Left ventricle myocardium inferior (tissue), 1 donor: ENCODE data around the gene PVALEF. TPM values are rescaled to one million over a fixed set of nuclear protein-coding genes. Genes with fewer than 3 reads are reported as not detected.

Experiments used
- DNase-seq: peaks from one replicate; pipeline ENCODE4 v3.0.0-alpha.2; 2020
- H3K27ac ChIP-seq: fragments of 200-600 bp; replicated peaks from 2 replicates; pipeline ENCODE4 v1.8.0; 2021
- H3K27me3 ChIP-seq: fragments of 200-600 bp; 2 replicates; pipeline ENCODE4 v1.8.0; 2021; ENCODE audit warnings: low read depth
- H3K36me3 ChIP-seq: fragments of 200-600 bp; 2 replicates; pipeline ENCODE4 v1.8.0; 2021
- H3K4me1 ChIP-seq: fragments of 200-600 bp; 2 replicates; pipeline ENCODE4 v1.8.0; 2021
- H3K4me3 ChIP-seq: fragments of 200-600 bp; 2 replicates; pipeline ENCODE4 v1.8.0; 2021; ENCODE audit warnings: mild to moderate bottlenecking, moderate library complexity
- H3K9me3 ChIP-seq: fragments of 200-600 bp; replicated peaks from 2 replicates; pipeline ENCODE4 v1.8.0; 2021
- CTCF ChIP-seq: fragments of 200-600 bp; IDR thresholded peaks from 2 replicates; pipeline ENCODE4 v1.8.0; 2021; ENCODE audit warnings: antibody characterized with exemption, mild to moderate bottlenecking, borderline replicate concordance
- intact Hi-C: fragments of 100-400 bp; cut with micrococcal nuclease; formaldehyde crosslinking; loops from one replicate; pipeline ENCODE4 v1.11.0; 2022
- total RNA-seq: library from RNA; stranded (reverse); fragmentation: NEBNext Ultra II Directional; extraction: Animal tissue kit (Norgen Biotek cat#: 25700); gene quantifications from one replicate; pipeline ENCODE4 v1.2.1, GENCODE V29; 2021
- donor health status: DM: no; HTN: yes; CAD: no; lungs with severe emphysema.

The PVALEF gene
- total RNA-seq, 1 donor from 2014 or later = not detected

- no peak overlapping the region for H3K4me3 ChIP-seq
- intact Hi-C loops = no loop called here
- H3K27me3 ChIP-seq = no peaks in the 10 kb centered on the region
- no peak for DNase-seq
- no peak for TF ChIP-seq CTCF
- H3K4me1 ChIP-seq = peaks cover 9% of the 10 kb centered on the region
- no peaks in the 10 kb centered on the region for H3K36me3 ChIP-seq
- H3K9me3 ChIP-seq = no peaks in the 10 kb centered on the region
- H3K27ac ChIP-seq = no peak overlapping the region
These were observed 25.9 kb upstream of the PVALEF start for GRCh38 chr17:81139428-81139827.

GRCh38 chr17:81140018-81140417, 25.3 kb upstream of the PVALEF start:
- Histone ChIP-seq H3K27me3 (no peaks in the 10 kb centered on the region), H3K9me3 (no peaks in the 10 kb centered on the region), H3K27ac (no peak overlapping the region), H3K36me3 (no peaks in the 10 kb centered on the region), H3K4me3 (no peak overlapping the region), H3K4me1 (peaks cover 9% of the 10 kb centered on the region)
- DNase-seq = no peak
- no peak for TF ChIP-seq CTCF
- intact Hi-C loops = no loop called here

GRCh38 chr17:81140695-81141094, 24.6 kb upstream of the PVALEF start:
- H3K4me1 ChIP-seq = peaks cover 9% of the 10 kb centered on the region
- intact Hi-C loops = no loop called here
- no peaks in the 10 kb centered on the region for H3K27me3 ChIP-seq
- H3K9me3 ChIP-seq = no peaks in the 10 kb centered on the region
- no peak for DNase-seq
- no peak overlapping the region for H3K27ac ChIP-seq
- no peak overlapping the region for H3K4me3 ChIP-seq
- no peaks in the 10 kb centered on the region for H3K36me3 ChIP-seq
- no peak for TF ChIP-seq CTCF

GRCh38 chr17:81142301-81143199, 22.8 kb upstream of the PVALEF start:
- intact Hi-C loops = no loop called here
- peak; percentile 78 for DNase-seq
- no peaks in the 10 kb centered on the region for H3K9me3 ChIP-seq
- H3K4me1 ChIP-seq = peaks cover 9% of the 10 kb centered on the region
- H3K27me3 ChIP-seq = no peaks in the 10 kb centered on the region
- H3K27ac ChIP-seq = no peak overlapping the region
- no peaks in the 10 kb centered on the region for H3K36me3 ChIP-seq
- H3K4me3 ChIP-seq = no peak overlapping the region
- peak; percentile 75 for TF ChIP-seq CTCF

GRCh38 chr17:81143200-81143527, 22.1 kb upstream of the PVALEF start:
- no peak overlapping the region for H3K4me3 ChIP-seq
- peaks cover 9% of the 10 kb centered on the region for H3K4me1 ChIP-seq
- intact Hi-C loops = no loop called here
- H3K27me3 ChIP-seq = no peaks in the 10 kb centered on the region
- no peak for DNase-seq
- H3K27ac ChIP-seq = no peak overlapping the region
- no peaks in the 10 kb centered on the region for H3K36me3 ChIP-seq
- no peaks in the 10 kb centered on the region for H3K9me3 ChIP-seq
- TF ChIP-seq CTCF = no peak
